ENCODE measurements around the gene RPRML. TPM values are rescaled to one million over a fixed set of nuclear protein-coding genes. Genes with fewer than 3 reads are reported as not detected.

Gene RPRML
- polyA plus RNA-seq, 4 donors = not detected

DNA sequence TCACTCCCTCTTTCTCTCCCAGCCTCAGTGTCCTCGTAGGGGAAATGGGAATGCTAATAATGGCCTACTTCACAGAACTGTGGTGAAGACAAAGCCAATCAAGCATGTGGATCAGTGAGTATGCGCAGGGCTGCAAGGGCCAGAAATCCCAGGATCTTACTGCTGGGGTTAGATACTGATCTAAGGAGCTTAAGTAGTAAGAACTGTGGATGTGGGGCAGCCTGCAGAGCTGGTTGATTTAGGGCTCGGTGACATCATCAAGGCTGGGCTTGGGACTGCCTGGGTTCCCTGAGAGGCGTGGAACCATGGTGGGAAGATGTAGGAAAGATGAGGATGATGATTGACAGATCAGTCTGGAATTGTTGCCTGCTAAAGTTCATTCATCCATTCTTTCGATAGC is 30.5 kb downstream of the RPRML start:
- DNase-seq (ENCODE audit: low read depth in 4 of 4, low spot score in 3 of 4) = no peak

DNA sequence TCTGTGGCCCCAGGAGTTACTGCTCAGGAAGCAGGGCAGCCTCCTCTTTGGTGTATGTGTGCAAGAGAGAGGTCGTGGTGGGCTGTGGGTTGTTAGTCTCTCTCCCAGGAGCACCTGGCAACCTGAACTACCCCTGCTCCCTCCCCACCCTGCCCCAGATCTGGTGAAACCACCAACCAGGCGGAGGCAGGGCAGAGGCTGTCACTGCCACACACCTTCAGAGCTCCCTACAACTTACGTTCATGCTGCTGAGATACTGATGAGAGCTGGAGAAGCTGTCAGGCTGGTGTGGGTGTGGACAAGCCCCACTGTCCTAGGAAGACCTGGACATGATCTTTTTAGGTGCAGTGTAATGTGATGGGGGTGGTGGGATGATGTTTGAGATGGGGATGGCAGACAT is 31.8 kb downstream of the RPRML start:
- no peak for DNase-seq (ENCODE audit: low read depth in 4 of 4, low spot score in 3 of 4)

- DNase-seq (ENCODE audit: low read depth in 4 of 4, low spot score in 3 of 4) = no peak
Observed at GRCh38 chr17:46944931-46945330, 34.1 kb downstream of the RPRML start.

DNA sequence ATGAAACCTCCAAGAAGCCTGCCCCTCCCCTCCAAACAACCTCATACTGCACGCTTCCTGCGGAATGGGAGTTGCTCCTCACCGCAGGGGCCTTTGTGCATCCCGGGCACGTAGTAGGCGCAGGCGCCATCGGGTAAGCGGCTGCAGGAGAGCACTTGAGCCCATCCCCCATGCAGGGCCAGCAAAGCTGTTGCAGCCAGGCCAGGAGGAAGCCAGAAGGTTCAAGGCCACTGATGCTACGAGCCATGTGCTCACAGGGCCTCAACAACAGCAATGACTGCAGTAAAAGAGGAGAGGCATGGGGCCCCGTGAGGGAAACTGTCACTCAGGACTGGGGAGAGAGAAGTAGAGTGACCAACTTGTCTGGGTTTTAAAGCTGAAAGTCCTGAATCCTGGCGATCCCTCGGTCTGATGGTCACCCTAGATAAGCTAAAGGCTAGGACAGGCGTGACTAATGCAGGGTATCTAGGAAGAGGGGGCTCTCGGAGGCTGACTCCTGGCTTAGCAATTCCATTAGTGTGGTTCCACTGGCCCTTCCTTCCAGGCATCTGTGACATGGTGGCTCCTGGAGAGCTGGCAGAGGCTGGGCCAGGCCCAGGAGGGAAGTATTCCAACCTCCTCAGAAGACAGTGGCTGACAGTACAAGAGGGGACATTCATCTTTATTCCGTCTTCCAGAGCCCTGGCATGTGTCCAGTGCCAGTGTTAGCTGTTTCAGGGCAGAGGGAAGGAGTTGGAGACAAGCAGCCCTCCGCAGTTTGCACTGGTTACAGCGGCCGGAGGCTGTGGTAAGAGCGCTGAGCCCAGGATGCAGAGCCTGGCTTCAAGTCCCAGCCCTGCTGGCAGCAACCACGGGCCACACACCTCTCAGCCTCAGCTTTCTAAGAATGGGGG is 35.3 kb downstream of the RPRML start:
- no peak for DNase-seq (ENCODE audit: low read depth in 4 of 4, low spot score in 3 of 4)

DNA sequence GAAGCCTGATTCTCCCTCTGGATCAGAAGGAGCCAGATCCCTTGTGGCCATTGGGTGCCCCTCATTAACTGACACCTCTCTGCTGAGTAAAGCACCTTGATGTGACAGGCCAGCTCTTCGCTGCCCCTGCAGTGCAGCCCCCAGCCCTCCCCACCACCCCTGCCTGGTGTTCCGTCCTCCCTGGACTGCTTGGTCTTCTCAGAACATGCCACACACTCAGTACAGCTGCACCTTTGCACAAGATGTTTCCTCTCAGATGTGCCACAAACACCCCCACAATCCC is 35.9 kb downstream of the RPRML start:
- DNase-seq (ENCODE audit: low read depth in 4 of 4, low spot score in 3 of 4) = no peak

DNA sequence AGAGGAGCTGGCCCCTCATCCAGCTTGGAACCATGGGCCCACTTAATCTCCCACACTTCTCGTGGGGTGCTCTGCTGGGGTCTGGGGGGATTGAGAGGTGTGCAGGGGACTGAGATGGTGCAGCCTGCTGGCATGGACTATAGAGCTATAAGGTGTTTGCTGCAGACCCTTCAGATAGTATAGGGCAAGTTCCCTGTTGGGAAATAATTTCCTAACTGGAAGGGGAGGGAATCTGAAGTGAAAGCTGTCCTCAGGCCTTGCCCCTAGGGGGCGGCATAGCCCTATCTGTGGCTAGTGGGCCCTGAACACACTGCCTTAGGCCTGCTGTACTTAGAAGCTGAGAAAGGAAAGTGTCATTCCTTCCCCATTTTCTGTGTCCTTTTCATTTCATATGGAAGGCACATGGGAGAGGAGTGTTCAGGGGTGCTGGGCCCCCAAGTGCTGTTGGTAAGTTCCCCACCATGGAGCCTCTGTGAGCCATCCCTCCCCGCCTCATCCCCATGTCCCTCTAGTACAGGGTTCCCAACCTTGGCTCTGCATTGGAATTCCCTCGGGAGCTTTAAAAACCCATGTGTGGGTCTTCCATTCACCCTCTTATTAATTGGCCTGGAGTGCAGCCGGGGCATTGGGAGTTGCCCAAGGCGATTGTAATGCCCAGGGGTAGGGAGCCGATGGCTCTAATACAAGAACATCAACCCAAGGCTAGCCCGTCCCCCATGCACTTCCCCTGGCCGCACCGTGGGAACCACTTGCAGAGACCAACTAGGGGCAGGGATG is 36.4 kb downstream of the RPRML start:
- peak in 1 of 4 donors; percentile 54 for DNase-seq (ENCODE audit: low read depth in 4 of 4, low spot score in 3 of 4)

DNA sequence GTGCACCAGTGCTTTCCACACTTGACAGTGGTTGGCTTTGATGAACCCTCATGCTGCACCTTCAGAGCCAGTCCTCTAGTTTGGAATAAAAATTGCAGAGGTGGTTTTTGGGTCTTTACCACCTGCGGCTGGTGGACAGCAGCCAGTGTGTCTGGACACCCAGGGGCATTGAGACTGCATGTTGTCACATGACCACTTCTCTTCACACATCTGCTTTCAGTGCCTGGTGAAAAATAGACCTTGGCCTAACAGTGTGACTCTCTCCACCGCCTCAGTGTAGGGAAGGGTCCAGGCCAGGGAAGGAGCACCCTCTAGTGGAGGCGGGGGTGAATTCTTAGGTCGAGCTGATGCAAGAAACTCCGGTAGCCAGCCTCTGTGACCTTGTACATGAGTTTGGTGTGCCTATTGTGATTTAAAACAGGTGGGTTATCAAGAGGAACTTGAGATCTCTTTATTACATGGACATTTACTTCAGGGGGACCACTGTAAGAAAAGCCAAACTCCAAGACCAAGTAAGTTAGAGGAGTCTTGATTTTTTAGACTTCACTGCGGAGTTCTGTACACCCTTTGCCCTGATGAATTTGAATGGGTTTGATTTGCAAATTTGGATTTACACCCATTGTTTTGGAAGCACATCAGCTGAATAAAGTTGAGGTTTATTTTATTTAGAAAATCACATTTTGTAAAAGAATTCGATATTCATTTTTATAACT is 38.2 kb downstream of the RPRML start:
- DNase-seq (ENCODE audit: low read depth in 4 of 4, low spot score in 3 of 4) = peak in 3 of 4 donors; percentile 61 to 68 (median 65)

DNA sequence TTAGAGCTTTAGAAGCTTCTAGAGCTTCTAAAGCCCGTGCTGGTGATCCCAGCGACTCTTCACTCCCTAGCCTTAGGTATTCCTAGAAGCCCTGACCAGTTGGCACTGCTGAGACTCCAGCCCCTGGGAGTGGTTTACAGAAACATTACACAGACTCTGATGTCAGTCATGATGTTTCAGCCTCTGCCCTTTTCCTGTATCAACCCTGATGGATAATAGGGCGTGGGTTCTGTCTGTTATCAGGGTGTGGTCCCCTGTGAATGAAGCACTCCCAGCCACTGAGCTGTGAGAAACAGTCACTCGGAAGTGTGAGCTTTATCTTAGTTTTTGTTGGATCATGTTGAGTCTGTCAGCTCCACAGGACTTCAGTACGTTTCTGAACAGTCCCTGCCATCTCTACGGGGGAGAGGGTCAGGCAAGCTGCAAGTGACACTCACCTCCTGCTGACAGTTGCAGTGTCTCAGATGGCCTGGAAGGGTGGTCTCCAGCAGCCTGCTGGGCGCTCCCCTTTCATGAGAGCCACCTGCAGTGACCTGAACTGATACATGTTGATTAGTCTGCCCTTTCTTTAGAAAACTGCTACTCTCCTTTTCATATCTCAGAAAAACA is 43.3 kb downstream of the RPRML start:
- DNase-seq (ENCODE audit: low read depth in 4 of 4, low spot score in 3 of 4) = no peak

- no peak for DNase-seq (ENCODE audit: low read depth in 4 of 4, low spot score in 3 of 4)
Observed at GRCh38 chr17:46931596-46931995, 47.5 kb downstream of the RPRML start.

DNA sequence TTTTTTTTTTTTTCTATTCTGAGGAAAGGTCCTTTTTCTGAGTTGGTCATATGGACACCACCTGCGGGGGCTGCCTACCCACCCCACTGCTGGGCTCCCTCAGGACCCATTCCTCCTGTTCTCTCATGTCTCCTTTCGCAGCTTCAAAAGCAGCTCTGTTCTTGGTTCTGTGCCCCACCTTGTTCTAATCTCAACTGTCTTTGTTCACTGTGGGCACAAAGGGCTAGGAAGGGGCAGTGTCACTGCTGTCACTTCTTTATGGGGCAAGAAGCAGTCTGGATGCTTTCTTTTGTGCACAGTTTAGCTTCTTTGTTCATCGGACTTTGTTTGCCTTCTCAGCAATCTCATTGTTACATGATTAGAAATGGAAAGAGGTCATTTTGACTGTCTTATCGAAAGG is 49.0 kb downstream of the RPRML start:
- no peak for DNase-seq (ENCODE audit: low read depth in 4 of 4, low spot score in 3 of 4)

GRCh38 chr17:46929413-46929812 is 49.6 kb downstream of the RPRML start:
- DNase-seq (ENCODE audit: low read depth in 4 of 4, low spot score in 3 of 4) = no peak

GRCh38 chr17:46928467-46929261 is 50.4 kb downstream of the RPRML start:
- DNase-seq (ENCODE audit: low read depth in 4 of 4, low spot score in 3 of 4) = no peak

Other genes with a start within 250 kb of the RPRML start
- gene WNT3, start 160.6 kb downstream of the RPRML start, polyA plus RNA-seq (ENCODE audit: insufficient read length in 4 of 4) = 1 to 10 TPM; 1.7 to 2.4 (median 2.0) TPM
- gene WNT9B, start 127.7 kb downstream of the RPRML start, polyA plus RNA-seq (ENCODE audit: insufficient read length in 4 of 4) = 10 to 100 TPM in 2 of 4 donors, 1 to 10 TPM in 1, under 1 TPM in 1; 0.16 to 14.9 (median 9.8) TPM
- gene GOSR2, start 56.1 kb downstream of the RPRML start, polyA plus RNA-seq (ENCODE audit: insufficient read length in 4 of 4) = 10 to 100 TPM; 43.3 to 59.4 (median 55.2) TPM
- gene CDC27, start 210.0 kb upstream of the RPRML start, polyA plus RNA-seq (ENCODE audit: insufficient read length in 4 of 4) = 10 to 100 TPM; 48.3 to 68.1 (median 59.7) TPM
- 10 to 100 TPM in 1 of 4 donors, 1 to 10 TPM in 3; 2.2 to 19.0 (median 3.4) TPM for gene MYL4, start 230.1 kb upstream of the RPRML start, polyA plus RNA-seq (ENCODE audit: insufficient read length in 4 of 4)